Stimulated activated effector memory CD8-positive, alpha-beta T cell treated with anti-CD3 and anti-CD28 coated beads, Interleukin-12 subunit alpha, Interleukin-12 subunit beta, amount 100 ng/mL, for 72 hours (primary cell): ENCODE data around the gene CCDC187.

Experiments used
- ATAC-seq: fragments of 150-1000 bp; cut with Tn5 transposase; 2 replicates; pipeline ENCODE4 v1.10.0; 2021
- DNase-seq, 2 donors: peaks; one replicate each; pipeline ENCODE4 v3.0.0; 2021 to 2022; ENCODE audit warnings: low spot score in 2 of 2
- H3K27ac Mint-ChIP-seq: one replicate; pipeline ENCODE4 v1.8.0; 2022; ENCODE audit warnings: mild to moderate bottlenecking, mixed read lengths
- H3K36me3 Mint-ChIP-seq: one replicate; pipeline ENCODE4 v1.8.0; 2022; ENCODE audit warnings: mild to moderate bottlenecking, mixed read lengths
- H3K4me1 Mint-ChIP-seq: one replicate; pipeline ENCODE4 v1.8.0; 2022; ENCODE audit warnings: mixed read lengths
- H3K4me3 Mint-ChIP-seq: one replicate; pipeline ENCODE4 v1.8.0; 2022; ENCODE audit warnings: mild to moderate bottlenecking, mixed read lengths
- H3K9me3 Mint-ChIP-seq: one replicate; pipeline ENCODE4 v1.8.0; 2022; ENCODE audit warnings: mixed read lengths

Gene CCDC187

GRCh38 chr9:136282272-136282861 is 21.5 kb downstream of the CCDC187 start:
- no peak overlapping the region for H3K4me3 Mint-ChIP-seq
- H3K4me1 Mint-ChIP-seq, result peaks cover 6% of the 10 kb centered on the region
- H3K27ac Mint-ChIP-seq, result no peak overlapping the region
- no peaks in the 10 kb centered on the region for H3K9me3 Mint-ChIP-seq
- no peak for ATAC-seq
- no peak for DNase-seq
- no peaks in the 10 kb centered on the region for H3K36me3 Mint-ChIP-seq

DNA sequence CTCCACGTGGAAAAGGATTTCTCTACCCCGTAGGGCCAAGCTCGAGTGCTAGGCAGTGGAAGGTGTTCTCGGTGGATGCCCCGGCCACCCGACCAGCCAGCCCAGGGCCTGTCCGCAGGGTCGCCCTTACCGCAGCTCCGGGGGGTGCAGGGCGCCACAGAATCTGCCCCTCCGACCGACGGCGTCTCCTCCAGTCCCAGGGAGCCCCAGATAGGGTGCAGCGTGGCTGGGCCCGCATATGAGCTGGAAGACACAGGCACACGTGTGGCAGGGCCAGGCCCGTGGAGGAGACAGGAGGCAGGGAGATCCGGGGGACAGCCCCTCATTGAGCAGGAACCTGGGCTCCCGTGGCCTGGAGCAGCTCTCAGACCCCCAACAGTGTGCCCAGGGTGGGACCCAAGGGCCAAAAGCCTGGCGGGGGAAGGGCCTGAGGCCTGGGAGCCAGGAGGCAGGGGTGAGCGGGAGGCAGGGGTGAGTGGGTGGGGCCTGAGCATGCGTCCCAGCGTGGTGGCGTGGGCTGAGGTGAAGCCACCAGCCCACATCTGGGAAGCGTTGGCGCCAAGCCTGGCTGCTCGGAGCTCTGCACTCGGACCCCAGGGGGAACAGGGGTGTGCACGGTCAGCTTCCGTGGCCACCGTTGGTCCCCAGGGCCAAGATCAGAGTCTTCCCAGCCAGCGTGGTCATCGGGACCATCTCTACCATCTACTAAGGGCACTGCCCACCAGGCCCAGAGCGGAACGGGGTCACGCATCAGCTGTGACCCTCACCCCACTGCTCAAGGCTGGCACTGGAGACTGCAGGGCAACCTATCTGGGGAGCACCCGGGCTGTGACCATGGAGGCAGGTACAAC is 22.2 kb downstream of the CCDC187 start:
- Mint-ChIP-seq H3K36me3 (no peaks in the 10 kb centered on the region), H3K9me3 (no peaks in the 10 kb centered on the region), H3K4me1 (peaks cover 6% of the 10 kb centered on the region), H3K27ac (no peak overlapping the region), H3K4me3 (no peak overlapping the region)
- DNase-seq (no peak), ATAC-seq (no peak)

DNA sequence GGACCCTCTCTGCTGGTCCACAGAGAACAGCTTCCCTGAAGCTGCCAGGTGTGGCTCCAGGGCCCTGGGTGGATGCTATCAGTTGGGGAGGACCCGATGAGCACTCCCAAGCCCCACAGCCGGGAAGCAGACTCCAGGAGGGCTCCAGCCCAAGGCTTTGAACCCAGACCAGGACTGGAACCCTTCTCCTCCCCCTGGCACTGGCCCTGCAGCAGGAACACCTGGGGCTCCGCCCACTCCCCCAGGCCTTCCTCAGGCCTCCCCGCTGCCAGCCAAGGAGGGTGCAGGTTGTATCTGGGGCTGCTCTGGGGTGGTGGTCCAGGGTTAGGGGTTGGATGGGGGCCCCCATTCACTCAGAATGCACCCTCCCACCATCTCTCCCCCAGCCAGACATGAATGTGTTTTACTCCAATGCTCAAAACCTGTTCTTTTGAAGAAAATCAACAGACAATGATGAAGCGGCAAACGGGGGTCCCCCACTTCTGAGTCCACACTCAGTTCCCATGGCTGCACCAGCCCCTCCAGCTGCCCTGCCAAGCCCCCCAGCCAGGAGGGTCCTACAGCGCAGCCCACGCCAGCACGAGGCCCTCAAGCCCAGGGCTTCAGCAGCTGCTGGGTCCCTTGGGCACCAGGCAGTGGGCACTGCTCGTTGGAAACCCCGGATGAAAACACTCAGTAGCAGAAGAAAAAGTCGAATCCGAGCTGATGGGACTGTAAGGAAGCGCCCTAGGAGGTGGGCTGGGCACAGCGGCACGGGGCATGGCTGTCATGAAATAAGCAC is 23.2 kb downstream of the CCDC187 start:
- no peak for ATAC-seq
- DNase-seq, result no peak
- no peak overlapping the region for H3K4me3 Mint-ChIP-seq
- peaks cover 6% of the 10 kb centered on the region for H3K4me1 Mint-ChIP-seq
- no peaks in the 10 kb centered on the region for H3K36me3 Mint-ChIP-seq
- no peak overlapping the region for H3K27ac Mint-ChIP-seq
- H3K9me3 Mint-ChIP-seq, result no peaks in the 10 kb centered on the region

DNA sequence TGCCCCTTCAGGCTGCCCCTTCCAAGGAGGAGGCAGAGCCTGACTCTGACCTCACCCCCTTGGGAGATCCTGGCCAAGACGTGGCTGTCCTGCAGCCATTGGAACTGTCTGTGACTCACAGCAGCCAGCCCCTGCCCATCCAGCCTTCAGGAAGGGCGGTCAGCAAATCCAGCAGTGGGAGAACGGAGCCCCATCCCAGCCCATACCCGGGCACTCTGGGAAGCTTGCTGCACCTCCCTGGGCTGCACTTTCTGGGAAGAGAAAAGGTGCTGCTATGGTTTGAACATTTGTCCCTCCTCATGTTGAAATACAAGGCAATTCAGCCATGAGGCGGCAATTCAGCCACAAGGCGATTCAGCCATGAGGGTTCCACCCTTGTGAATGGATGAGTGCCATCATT is 24.4 kb downstream of the CCDC187 start:
- ATAC-seq, result no peak
- Mint-ChIP-seq H3K27ac (no peak overlapping the region), H3K36me3 (no peaks in the 10 kb centered on the region), H3K4me1 (peaks cover 6% of the 10 kb centered on the region), H3K4me3 (no peak overlapping the region), H3K9me3 (no peaks in the 10 kb centered on the region)
- DNase-seq, result no peak

DNA sequence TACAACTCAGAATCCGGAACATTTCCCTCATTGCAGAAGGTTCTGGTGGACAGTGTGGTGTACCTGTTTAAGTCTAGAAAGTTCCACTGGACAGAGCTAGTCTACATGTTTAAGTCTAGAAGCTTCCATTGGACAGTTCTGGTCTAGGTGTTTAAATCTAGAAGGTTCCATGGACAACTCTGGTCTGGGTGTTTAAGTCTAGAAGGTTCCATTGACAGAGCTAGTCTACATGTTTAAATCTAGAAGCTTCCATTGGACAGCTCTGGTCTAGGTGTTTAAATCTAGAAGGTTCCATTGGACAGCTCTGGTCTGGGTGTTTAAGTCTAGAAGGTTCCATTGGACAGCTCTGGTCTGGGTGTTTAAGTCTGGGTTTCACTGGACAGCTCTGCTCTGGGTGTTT is 25.0 kb downstream of the CCDC187 start:
- DNase-seq, result no peak
- H3K27ac Mint-ChIP-seq, result no peak overlapping the region
- ATAC-seq, result no peak
- no peak overlapping the region for H3K4me3 Mint-ChIP-seq
- H3K9me3 Mint-ChIP-seq, result no peaks in the 10 kb centered on the region
- H3K4me1 Mint-ChIP-seq, result peaks cover 5% of the 10 kb centered on the region
- no peaks in the 10 kb centered on the region for H3K36me3 Mint-ChIP-seq

DNA sequence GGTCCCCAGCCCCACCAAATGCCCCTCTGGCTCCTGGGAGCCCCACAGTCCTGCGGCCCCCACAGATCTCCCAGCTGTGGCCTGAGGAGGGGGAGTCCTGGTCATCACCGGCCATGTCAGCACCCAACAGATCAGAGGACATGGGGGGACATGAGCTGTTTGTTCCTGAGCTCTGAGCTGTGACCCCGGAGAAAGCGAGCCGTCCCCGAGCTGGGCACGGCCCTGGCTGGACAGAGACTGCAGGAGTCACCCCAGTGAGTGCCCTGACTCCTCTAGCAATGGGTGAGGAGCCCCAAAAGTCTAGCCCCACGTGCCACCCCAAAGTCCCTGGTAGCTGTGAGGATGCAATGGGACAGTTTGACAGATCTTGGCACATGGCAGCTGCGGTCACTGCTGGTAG is 25.7 kb downstream of the CCDC187 start:
- no peak for DNase-seq
- no peaks in the 10 kb centered on the region for H3K9me3 Mint-ChIP-seq
- H3K27ac Mint-ChIP-seq, result no peak overlapping the region
- no peak overlapping the region for H3K4me3 Mint-ChIP-seq
- no peaks in the 10 kb centered on the region for H3K36me3 Mint-ChIP-seq
- no peak for ATAC-seq
- H3K4me1 Mint-ChIP-seq, result no peaks in the 10 kb centered on the region

- Mint-ChIP-seq H3K4me3 (no peak overlapping the region), H3K9me3 (no peaks in the 10 kb centered on the region), H3K27ac (no peak overlapping the region)
These were observed 26.1 kb downstream of the CCDC187 start for GRCh38 chr9:136277746-136278145.

DNA sequence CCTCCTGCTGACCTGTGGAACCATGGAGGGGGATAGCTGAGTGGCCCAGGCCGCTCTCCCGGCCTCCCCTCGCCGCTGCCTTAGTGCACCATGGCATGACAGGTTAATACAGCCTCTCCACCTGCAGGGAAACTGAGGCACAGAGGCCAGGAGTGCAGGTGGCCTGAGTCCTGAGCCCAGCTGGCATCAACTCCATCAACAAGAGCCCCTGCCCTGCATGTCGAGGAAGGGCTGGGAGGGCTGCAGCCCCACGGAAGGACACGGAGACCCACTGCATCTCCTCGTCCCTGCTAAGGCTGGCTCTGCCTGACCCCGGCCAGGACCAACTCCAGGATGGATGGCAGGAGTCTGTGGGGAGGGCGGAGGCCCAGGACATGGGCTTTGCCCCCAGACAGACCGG is 27.2 kb downstream of the CCDC187 start:
- Mint-ChIP-seq H3K9me3 (no peaks in the 10 kb centered on the region), H3K4me1 (no peaks in the 10 kb centered on the region), H3K27ac (no peak overlapping the region), H3K4me3 (no peak overlapping the region), H3K36me3 (no peaks in the 10 kb centered on the region)
- ATAC-seq (no peak), DNase-seq (no peak)

More at GRCh38 chr9:136277746-136278145, 26.1 kb downstream of the CCDC187 start:
- no peaks in the 10 kb centered on the region for H3K4me1 Mint-ChIP-seq
- no peaks in the 10 kb centered on the region for H3K36me3 Mint-ChIP-seq
- DNase-seq (no peak), ATAC-seq (no peak)

- DNase-seq (no peak), ATAC-seq (no peak)
- no peak overlapping the region for H3K27ac Mint-ChIP-seq
- H3K4me3 Mint-ChIP-seq, result no peak overlapping the region
- H3K9me3 Mint-ChIP-seq, result no peaks in the 10 kb centered on the region
- H3K4me1 Mint-ChIP-seq, result no peaks in the 10 kb centered on the region
- no peaks in the 10 kb centered on the region for H3K36me3 Mint-ChIP-seq
These were observed 28.1 kb downstream of the CCDC187 start for GRCh38 chr9:136275655-136276429.

- no peak overlapping the region for H3K4me3 Mint-ChIP-seq
- DNase-seq, result no peak
- no peaks in the 10 kb centered on the region for H3K36me3 Mint-ChIP-seq
- no peaks in the 10 kb centered on the region for H3K4me1 Mint-ChIP-seq
- peak; percentile 14 for ATAC-seq
- no peaks in the 10 kb centered on the region for H3K9me3 Mint-ChIP-seq
- H3K27ac Mint-ChIP-seq, result no peak overlapping the region
These were observed 28.9 kb downstream of the CCDC187 start for GRCh38 chr9:136274786-136275654.

- no peaks in the 10 kb centered on the region for H3K4me1 Mint-ChIP-seq
- no peak for ATAC-seq
- no peaks in the 10 kb centered on the region for H3K36me3 Mint-ChIP-seq
- no peaks in the 10 kb centered on the region for H3K9me3 Mint-ChIP-seq
- H3K4me3 Mint-ChIP-seq, result no peak overlapping the region
- no peak overlapping the region for H3K27ac Mint-ChIP-seq
- no peak for DNase-seq
These were observed 29.7 kb downstream of the CCDC187 start for GRCh38 chr9:136273921-136274785.

DNA sequence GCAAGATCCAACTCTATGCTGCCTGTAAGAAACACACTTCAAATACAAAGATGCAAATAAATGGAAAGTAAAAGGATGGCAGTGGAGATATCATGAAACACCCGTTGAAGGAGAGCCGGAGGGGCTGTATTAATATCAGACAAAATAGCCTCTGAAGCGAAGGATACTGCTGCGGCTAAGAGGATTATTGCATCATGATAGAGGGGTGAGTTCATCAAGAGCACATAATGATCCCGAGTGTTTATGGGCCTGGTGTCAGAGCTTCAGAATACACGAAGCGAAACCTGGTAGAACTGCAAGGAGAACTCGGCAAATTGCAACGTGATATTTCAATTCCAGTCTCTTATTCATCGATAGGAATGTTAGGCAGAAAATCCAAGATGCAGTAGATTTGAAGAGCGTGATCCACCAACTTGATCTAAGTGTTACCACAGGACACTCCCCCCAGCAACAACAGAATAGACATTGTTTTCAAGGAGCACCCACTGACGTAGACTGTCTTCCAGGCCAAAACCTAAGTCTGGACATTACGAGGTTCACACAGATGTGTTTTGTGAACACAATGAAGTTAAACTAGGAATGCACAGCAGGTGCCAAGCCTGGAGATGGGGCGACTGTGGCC is 30.5 kb downstream of the CCDC187 start:
- no peak overlapping the region for H3K4me3 Mint-ChIP-seq
- DNase-seq (no peak), ATAC-seq (no peak)
- no peaks in the 10 kb centered on the region for H3K4me1 Mint-ChIP-seq
- no peaks in the 10 kb centered on the region for H3K36me3 Mint-ChIP-seq
- no peak overlapping the region for H3K27ac Mint-ChIP-seq
- no peaks in the 10 kb centered on the region for H3K9me3 Mint-ChIP-seq

DNA sequence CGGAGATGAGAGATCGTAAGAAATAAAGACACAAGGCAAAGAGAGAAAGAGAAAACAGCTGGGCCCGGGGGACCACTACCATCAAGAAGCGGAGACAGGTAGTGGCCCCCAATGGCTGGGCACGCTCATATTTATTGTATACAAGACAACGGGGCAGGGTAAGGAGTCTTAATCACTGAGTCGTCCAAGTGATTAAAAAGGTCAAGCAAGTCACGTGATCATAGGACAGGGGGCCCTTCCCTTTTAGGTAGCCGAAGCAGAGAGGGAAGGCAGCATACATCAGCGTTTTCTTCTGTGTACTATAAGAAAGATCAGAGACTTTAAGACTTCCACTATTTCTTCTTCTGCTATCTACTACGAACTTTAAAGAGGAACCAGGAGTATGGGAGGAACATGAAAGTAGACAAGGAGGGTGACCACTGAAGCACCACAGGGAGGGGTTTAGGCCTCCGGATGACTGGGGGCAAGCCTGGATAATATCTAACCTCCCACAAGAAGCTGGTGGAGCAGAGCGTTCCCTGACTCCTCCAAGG is 33.7 kb downstream of the CCDC187 start:
- ATAC-seq (no peak), DNase-seq (no peak)
- Mint-ChIP-seq H3K27ac (no peak overlapping the region), H3K36me3 (no peaks in the 10 kb centered on the region), H3K4me1 (peaks cover 11% of the 10 kb centered on the region), H3K9me3 (no peaks in the 10 kb centered on the region), H3K4me3 (no peak overlapping the region)
